Skeletal muscle cell (primary cell): ENCODE data around the gene SFXN3.

ENCODE experiments used
- DNase-seq: peaks from one replicate; pipeline ENCODE4 v3.0.0-alpha.2; 2010; ENCODE audit warnings: low read depth
- H3K4me3 ChIP-seq: 2 replicates; pipeline ENCODE4 v1.5.1; 2011; ENCODE audit warnings: low read depth, mild to moderate bottlenecking, control low read depth, low read length, moderate library complexity

The SFXN3 gene

GRCh38 chr10:101012525-101013364 lies 18.3 kb upstream of the SFXN3 start:
- no peak for DNase-seq
- no peak overlapping the region for H3K4me3 ChIP-seq

- no peak overlapping the region for H3K4me3 ChIP-seq
These were observed 17.6 kb upstream of the SFXN3 start for GRCh38 chr10:101013365-101013825.

GRCh38 chr10:101014230-101014884 lies 16.7 kb upstream of the SFXN3 start:
- H3K4me3 ChIP-seq: no peak overlapping the region
- DNase-seq: no peak

More at GRCh38 chr10:101013365-101013825, 17.6 kb upstream of the SFXN3 start:
- DNase-seq: no peak

GRCh38 chr10:101014966-101015581 lies 16.0 kb upstream of the SFXN3 start:
- peak; percentile 93 for DNase-seq
- no peak overlapping the region for H3K4me3 ChIP-seq

GRCh38 chr10:101015582-101015973 lies 15.5 kb upstream of the SFXN3 start:
- no peak overlapping the region for H3K4me3 ChIP-seq

GRCh38 chr10:101016814-101017213 lies 14.2 kb upstream of the SFXN3 start:
- no peak overlapping the region for H3K4me3 ChIP-seq
- no peak for DNase-seq

More at GRCh38 chr10:101015582-101015973, 15.5 kb upstream of the SFXN3 start:
- no peak for DNase-seq

- H3K4me3 ChIP-seq: no peak overlapping the region
- no peak for DNase-seq
These were observed 12.9 kb upstream of the SFXN3 start for GRCh38 chr10:101018118-101018599.

GRCh38 chr10:101018600-101019439 lies 12.2 kb upstream of the SFXN3 start:
- H3K4me3 ChIP-seq: no peak overlapping the region
- DNase-seq: no peak

GRCh38 chr10:101019440-101019703 lies 11.7 kb upstream of the SFXN3 start:
- no peak overlapping the region for H3K4me3 ChIP-seq
- no peak for DNase-seq

- H3K4me3 ChIP-seq: no peak overlapping the region
- DNase-seq: no peak
These were observed 10.5 kb upstream of the SFXN3 start for GRCh38 chr10:101020427-101021075.

GRCh38 chr10:101021239-101021638 lies 9.8 kb upstream of the SFXN3 start:
- DNase-seq: no peak

GRCh38 chr10:101021692-101022251 lies 9.3 kb upstream of the SFXN3 start:
- no peak for DNase-seq

More at GRCh38 chr10:101021239-101021638, 9.8 kb upstream of the SFXN3 start:
- H3K4me3 ChIP-seq: no peak overlapping the region

GRCh38 chr10:101022967-101023705 lies 7.9 kb upstream of the SFXN3 start:
- no peak overlapping the region for H3K4me3 ChIP-seq
- DNase-seq: no peak

More at GRCh38 chr10:101021692-101022251, 9.3 kb upstream of the SFXN3 start:
- H3K4me3 ChIP-seq: no peak overlapping the region

GRCh38 chr10:101027106-101027720 lies 3.8 kb upstream of the SFXN3 start:
- no peak overlapping the region for H3K4me3 ChIP-seq
- DNase-seq: no peak

- DNase-seq: no peak
- H3K4me3 ChIP-seq: no peak overlapping the region
These were observed 2.3 kb upstream of the SFXN3 start for GRCh38 chr10:101028446-101029337.

GRCh38 chr10:101029520-101030295 lies 1.3 kb upstream of the SFXN3 start:
- no peak overlapping the region for H3K4me3 ChIP-seq
- no peak for DNase-seq
